NOMO-1 treated with DMSO at 0.1 percent for 48 hours (cell line): ENCODE measurements around the gene BDNF.
"Not testable (repeated sequence)": the region's sequence is repeated elsewhere in the genome, so short reads cannot be mapped to it uniquely, and the experiment has no call there.

Experiments used
- DNase-seq: peaks from one replicate; lab custom pipeline; 2025; ENCODE audit not compliant: unreplicated experiment; lab: John Stamatoyannopoulos, UW

Gene BDNF

GRCh38 chr11:27672836-27673464 lies 27.3 kb downstream of the BDNF start:
- DNase-seq = no peak

GRCh38 chr11:27665508-27666101 lies 34.6 kb downstream of the BDNF start:
- not testable (repeated sequence) for DNase-seq

DNA sequence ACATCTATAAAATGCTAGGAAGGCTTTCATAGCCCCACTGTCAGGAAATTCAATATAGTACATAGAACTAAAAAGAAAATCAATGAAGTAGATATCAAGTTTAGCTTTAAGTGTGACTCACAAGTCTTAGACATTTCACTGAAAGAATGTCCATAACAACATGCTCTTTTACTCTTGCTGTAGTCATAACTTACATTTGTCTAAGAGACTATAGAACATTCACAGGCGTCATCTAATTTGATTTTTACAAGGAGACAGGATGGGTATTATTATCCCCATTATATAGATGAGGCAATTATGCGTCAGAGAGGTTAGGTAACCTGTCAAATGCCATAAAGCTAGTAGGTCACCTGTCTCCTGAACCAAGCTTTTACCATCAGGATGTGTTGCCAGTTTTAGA lies 36.9 kb downstream of the BDNF start:
- no peak for DNase-seq

DNA sequence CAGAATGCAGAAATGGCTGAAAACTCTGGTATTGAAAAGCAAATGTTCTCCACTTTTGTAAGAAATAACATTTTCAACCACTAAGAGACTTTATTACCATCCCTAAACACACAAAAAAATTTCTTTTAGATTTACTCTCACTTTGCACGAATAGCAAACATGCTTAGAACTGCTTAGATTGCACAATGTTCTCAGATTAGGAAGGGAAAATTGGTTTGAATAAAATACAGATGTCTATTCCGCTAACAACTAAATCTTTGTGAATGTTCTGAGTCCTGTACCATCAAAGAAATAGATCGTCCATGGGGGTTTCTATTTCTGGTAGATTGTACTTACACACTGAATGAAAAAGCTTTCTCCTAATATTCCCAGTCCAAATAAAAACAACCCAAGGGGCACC lies 40.1 kb downstream of the BDNF start:
- DNase-seq = no peak

DNA sequence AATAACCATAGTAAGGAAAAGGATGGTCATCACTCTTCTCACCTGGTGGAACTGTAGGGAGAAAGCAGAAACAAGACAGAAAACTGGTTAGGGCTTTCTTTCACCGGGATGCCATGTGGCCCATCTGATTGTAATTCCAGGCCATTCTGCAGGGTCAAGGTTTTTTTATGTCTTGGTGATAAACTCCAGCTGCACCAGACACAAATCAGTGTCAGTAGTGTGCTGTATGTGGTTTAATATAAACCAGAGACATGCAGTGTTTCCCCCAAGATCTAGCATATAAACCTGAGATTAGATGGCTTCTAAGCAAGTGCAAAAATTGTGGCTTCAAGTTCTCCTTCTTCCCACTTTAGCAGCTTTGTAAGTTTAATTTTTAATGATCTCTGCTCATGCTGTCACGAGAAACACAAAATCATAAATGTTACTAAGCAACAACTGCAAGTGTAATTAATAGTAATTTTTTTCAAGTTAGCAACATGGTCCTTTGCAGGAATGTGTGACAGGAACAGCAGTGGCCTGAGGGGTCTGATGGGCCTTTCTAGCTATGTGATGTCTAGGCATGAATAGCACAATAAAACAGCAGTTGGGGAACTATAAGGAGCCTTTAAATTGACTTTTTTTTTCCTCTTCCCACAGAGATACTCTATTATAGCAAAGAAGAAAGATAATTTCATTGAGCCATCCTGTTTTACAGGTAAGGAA lies 41.6 kb downstream of the BDNF start:
- DNase-seq = no peak

DNA sequence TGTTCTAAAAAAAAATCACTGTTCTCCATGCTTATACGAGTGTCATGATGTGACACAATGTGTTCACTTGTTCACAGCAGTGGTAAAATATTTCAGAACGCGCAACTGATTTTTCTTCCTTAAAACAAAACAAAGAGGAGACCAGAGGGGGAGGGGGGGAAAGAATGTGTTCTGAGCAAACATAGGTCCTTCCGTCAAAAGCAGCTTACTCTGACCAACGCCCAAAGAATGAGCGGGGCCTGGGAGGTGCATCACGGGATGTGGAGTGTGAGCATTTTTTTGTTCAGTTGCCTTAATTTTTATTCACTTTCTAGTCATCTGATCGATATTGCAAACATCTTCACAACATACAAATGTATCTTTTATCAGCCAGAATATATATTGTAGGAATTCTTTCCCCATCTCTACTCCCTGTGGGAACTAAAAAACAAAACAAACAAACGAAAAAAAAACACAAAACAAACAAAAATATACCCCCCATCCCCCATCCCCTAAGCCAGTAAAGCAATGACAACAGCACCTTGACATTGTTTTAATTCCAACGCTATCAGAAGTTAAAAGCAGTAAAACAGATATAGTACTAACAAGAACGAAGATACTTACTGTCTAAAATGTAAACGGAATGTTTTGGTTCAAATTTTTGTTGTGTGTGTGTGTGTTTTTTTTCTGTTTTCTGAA lies 43.3 kb downstream of the BDNF start:
- no peak for DNase-seq

- DNase-seq = no peak
Measured at GRCh38 chr11:27656320-27656719, 43.9 kb downstream of the BDNF start.

GRCh38 chr11:27653990-27654758 lies 46.1 kb downstream of the BDNF start:
- DNase-seq = no peak

GRCh38 chr11:27651711-27652110 lies 48.5 kb downstream of the BDNF start:
- DNase-seq = no peak

DNA sequence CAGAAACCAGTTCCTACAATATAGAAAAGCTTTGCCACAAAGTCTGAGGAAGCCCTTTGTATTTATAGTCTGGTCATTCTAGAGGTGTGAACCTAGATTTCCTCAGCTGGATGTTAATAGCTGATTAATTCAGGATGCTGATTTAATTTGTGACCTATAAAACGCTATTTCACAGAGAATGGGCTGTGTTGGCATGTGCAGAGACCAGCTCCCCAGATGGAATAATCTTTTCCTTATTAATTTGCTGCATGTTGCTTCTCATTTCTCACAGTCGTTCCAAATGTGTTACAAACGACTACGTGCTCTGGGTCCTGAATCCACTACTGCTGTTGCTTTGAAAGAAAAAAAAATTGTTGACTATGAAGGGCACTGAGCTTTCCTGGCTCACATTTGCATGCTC lies 49.3 kb downstream of the BDNF start:
- DNase-seq = no peak

DNA sequence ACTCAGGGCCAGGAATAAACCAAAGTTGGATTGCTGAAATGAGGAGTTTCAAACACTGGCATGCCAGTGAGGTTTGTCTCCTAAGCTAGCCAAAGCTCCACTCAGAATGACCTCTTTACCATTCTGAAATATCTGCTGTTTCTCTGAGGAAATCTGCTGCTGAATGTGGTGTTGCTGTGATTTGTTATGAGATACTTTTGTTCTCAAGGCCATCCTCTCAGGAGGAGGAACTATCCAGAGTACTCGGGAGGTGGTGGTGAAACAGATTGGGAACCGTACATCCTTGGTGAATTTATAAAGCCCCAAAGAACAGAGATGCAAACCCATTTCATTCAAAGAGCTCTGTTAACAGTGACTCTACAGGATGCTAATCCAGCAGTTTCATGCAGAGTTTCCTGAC lies 50.5 kb downstream of the BDNF start:
- no peak for DNase-seq

- no peak for DNase-seq
Measured at GRCh38 chr11:27648840-27649239, 51.4 kb downstream of the BDNF start.

GRCh38 chr11:27646051-27646818 lies 54.0 kb downstream of the BDNF start:
- no peak for DNase-seq

GRCh38 chr11:27642954-27643353 lies 57.3 kb downstream of the BDNF start:
- DNase-seq = no peak

DNA sequence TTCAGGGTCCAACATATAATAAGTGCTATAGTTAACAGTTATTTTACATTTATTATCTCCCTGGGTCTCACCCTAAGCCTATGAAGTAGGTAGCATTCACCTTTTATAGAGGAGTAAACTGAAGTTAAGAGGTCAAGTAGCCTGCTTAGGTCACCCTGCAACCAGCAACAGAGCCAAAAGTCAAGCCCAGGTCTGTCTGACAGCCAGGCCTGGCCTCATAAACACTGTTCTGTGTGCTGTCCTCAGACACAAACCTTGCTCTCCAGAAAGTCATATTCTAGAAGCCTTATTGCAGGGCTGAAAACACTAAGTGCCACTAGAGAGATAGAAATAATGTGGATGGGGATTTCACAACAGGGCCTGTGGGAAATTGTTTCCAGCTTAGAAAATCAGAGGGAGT lies 59.3 kb downstream of the BDNF start:
- DNase-seq = no peak

GRCh38 chr11:27635567-27636037 lies 64.7 kb downstream of the BDNF start:
- no peak for DNase-seq

DNA sequence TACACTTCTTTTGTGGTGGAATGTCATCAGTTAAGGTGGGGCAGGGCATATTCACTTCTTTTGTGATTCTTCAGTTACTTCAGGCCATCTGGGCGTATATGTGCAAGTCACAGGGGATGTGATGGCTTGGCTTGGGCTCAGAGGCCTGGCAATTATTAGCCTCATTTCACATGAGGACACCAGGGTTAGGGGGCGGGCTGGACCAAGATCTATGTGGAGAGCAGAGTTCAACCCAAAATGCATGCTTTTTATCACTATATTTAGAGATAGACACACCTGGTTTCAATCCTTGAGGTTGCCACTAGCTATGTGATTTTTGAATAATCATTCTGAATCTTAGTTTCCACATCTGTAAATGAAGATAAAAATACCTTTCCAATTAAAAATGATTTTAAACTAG lies 65.5 kb downstream of the BDNF start:
- not testable (repeated sequence) for DNase-seq

- not testable (repeated sequence) for DNase-seq
Measured at GRCh38 chr11:27634282-27634681, 66.0 kb downstream of the BDNF start.

DNA sequence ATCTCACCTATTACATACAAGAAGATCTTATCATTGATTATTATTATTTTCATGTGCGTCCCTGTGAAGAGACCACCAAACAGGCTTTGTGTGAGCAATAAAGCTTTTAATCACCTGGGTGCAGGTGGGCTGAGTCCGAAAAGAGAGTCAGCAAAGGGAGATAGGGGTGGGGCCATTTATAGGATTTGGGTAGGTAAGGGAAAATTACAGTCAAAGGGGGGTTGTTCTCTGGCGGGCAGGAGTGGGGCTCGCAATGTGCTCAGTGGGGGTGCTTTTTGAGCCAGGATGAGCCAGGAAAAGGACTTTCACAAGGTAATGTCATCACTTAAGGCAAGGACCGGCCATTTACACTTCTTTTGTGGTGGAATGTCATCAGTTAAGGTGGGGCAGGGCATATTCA lies 71.2 kb downstream of the BDNF start:
- not testable (repeated sequence) for DNase-seq

DNA sequence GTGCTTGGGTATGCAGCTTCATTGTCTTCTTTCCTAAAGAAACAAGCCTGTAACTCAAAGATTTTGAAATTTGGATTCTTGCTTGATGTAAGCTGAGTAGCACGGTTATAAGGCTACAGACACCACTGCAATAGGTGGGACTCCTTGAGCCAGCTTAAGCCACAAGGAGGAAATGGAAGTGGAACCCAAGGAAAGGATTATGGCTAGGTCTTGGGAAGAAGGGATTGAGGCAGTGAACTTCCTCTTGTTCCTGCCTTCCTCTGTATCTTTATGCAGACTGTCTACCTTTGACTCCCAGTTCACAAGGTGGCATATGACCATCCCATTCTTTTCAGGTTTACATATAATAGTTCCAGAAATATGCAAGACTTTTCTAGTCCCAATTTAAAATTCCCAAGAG lies 72.3 kb downstream of the BDNF start:
- DNase-seq = no peak
